Measurements from ENCODE around the gene DLG2.

DNA sequence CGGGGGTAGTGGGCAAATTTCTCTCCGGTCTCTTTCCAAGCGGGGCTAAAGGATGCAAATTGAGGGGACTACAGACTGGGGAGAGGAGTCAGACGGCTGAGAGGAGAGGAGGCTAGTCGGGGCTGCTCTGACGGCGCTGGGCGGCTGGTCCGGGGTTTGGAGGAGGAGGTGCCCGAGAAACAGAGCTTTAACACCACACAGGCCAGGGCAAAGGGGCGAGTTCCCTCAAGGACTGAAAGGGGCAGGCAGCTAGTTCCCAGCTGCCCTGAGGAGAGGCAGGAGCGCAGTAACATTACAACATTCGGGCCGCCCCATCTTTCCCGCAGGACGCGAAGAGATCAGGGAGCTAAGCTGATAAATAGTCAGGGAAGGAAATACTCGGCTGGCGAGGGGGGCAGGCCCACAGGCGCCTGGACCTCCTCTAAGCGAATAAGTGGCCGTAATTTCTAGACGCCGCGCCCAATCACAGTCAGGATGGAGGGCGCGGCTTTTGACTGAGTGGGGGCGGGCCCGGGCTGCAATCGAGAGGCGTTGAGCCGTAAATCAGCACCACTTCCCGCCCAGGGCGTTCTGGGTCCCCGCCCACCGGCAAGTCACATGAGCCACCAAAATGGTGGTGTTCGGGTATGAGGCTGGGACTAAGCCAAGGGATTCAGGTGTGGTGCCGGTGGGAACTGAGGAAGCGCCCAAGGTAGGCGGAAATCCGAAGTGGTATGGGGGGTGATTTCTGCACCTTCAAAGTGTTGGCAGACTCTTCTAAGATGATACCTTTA lies 1.0 kb upstream of the DLG2 start, which contains the start of gene TMEM126B:
- TF ChIP-seq, protein P1, sequence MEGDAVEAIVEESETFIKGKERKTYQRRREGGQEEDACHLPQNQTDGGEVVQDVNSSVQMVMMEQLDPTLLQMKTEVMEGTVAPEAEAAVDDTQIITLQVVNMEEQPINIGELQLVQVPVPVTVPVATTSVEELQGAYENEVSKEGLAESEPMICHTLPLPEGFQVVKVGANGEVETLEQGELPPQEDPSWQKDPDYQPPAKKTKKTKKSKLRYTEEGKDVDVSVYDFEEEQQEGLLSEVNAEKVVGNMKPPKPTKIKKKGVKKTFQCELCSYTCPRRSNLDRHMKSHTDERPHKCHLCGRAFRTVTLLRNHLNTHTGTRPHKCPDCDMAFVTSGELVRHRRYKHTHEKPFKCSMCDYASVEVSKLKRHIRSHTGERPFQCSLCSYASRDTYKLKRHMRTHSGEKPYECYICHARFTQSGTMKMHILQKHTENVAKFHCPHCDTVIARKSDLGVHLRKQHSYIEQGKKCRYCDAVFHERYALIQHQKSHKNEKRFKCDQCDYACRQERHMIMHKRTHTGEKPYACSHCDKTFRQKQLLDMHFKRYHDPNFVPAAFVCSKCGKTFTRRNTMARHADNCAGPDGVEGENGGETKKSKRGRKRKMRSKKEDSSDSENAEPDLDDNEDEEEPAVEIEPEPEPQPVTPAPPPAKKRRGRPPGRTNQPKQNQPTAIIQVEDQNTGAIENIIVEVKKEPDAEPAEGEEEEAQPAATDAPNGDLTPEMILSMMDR (IDR thresholded peaks at IDR 0.05; ENCODE audit: insufficient read depth, low read depth, low read length): no peak
- TF ChIP-seq EZH2 (IDR thresholded peaks at IDR 0.05; ENCODE audit: insufficient read depth, low read length): no peak
